ENCODE results near the gene HTR1D. TPM values are rescaled to one million over a fixed set of nuclear protein-coding genes. Genes with fewer than 3 reads are reported as not detected.
"Not testable (repeated sequence)": the region's sequence is repeated elsewhere in the genome, so short reads cannot be mapped to it uniquely, and the experiment has no call there.

HTR1D gene
- total RNA-seq, 1 experiment from 2014 or later: 3.1 TPM

GRCh38 chr1:23208527-23208926 lies 8.8 kb downstream of the HTR1D start:
- Mint-ChIP-seq H3K4me3 (no peak overlapping the region), H3K36me3 (ENCODE audit: insufficient read depth in 1 of 3, low read depth in 3 of 3) (peaks cover 1 to 8% (median 2%) of the 10 kb centered on the region in 3 experiments; a peak in 5 of 7 replicates)
- TF ChIP-seq, protein P1, sequence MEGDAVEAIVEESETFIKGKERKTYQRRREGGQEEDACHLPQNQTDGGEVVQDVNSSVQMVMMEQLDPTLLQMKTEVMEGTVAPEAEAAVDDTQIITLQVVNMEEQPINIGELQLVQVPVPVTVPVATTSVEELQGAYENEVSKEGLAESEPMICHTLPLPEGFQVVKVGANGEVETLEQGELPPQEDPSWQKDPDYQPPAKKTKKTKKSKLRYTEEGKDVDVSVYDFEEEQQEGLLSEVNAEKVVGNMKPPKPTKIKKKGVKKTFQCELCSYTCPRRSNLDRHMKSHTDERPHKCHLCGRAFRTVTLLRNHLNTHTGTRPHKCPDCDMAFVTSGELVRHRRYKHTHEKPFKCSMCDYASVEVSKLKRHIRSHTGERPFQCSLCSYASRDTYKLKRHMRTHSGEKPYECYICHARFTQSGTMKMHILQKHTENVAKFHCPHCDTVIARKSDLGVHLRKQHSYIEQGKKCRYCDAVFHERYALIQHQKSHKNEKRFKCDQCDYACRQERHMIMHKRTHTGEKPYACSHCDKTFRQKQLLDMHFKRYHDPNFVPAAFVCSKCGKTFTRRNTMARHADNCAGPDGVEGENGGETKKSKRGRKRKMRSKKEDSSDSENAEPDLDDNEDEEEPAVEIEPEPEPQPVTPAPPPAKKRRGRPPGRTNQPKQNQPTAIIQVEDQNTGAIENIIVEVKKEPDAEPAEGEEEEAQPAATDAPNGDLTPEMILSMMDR (conservative IDR thresholded peaks at IDR 0.05): no peak

DNA sequence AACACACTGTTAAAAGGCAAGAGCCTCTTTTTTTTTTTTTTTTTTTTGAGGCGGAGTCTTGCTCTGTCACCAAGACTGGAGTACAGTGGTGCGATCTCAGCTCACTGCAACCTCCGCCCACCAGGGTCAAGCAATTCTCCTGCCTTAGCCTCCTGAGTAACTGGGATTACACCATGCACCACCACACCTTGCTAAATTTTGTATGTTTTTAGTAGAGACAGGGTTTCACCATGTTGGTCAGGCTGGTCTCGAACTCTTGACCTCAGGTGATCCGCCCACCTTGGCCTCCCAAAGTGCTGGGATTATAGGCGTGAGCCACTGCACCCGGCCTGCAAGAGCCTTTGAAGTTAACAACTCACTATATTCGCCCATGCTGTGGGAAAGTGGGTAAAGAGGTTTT lies 9.6 kb downstream of the HTR1D start:
- not testable (repeated sequence) for H2BK120ac ChIP-seq (ENCODE audit: low read depth, low read length, poor library complexity, severe bottlenecking); H3K27me3 ChIP-seq (ENCODE audit: insufficient read depth, low read length); H2BK20ac ChIP-seq (ENCODE audit: low read depth, low read length, poor library complexity, severe bottlenecking); H2AK5ac ChIP-seq (ENCODE audit: insufficient read length, low read length); H3K56ac ChIP-seq (ENCODE audit: insufficient read length, low read depth, low read length); H3K14ac ChIP-seq (ENCODE audit: insufficient read depth, low read length); H4K91ac ChIP-seq (ENCODE audit: insufficient read length, low read depth, low read length); H3K18ac ChIP-seq (ENCODE audit: insufficient read length, low read depth, low read length); H2BK12ac ChIP-seq (ENCODE audit: insufficient read length, low read depth, low read length); H3K36me3 Mint-ChIP-seq (ENCODE audit: insufficient read depth in 1 of 3, low read depth in 3 of 3); H3K27ac Mint-ChIP-seq; H3K4me2 ChIP-seq (ENCODE audit: insufficient read depth, insufficient read length, low read length); H4K8ac ChIP-seq (replicated peaks; ENCODE audit: insufficient read length, low read depth, low read length); H3K4me3 Mint-ChIP-seq; H3K9me3 ChIP-seq (ENCODE audit: control insufficient read depth, low read depth, low read length); H3K4ac ChIP-seq (ENCODE audit: low read depth, low read length); H3K23me2 ChIP-seq (ENCODE audit: insufficient read length, low read depth, low read length, poor library complexity, severe bottlenecking); H3K9ac ChIP-seq (ENCODE audit: extremely low read depth, insufficient read length, low read length); H3K23ac ChIP-seq (ENCODE audit: insufficient read length, low read depth, low read length); H2BK15ac ChIP-seq (ENCODE audit: low read depth, low read length); H3K9me3 Mint-ChIP-seq; H3K4me1 ChIP-seq (ENCODE audit: insufficient read depth, low read length); H2AFZ ChIP-seq (ENCODE audit: low read length); H3T11ph ChIP-seq (ENCODE audit: low read length); H3K79me2 ChIP-seq (ENCODE audit: insufficient read depth, low read length); H3K27ac ChIP-seq (ENCODE audit: insufficient read length, low read depth, low read length); DNase-seq; H2BK5ac ChIP-seq (ENCODE audit: insufficient read length, low read length); H3K79me1 ChIP-seq (ENCODE audit: insufficient read depth, low read depth, low read length, poor library complexity, severe bottlenecking); H3K27me3 Mint-ChIP-seq (ENCODE audit: low read depth); H4K20me1 ChIP-seq (ENCODE audit: control insufficient read depth, insufficient read depth, insufficient read length); H4K5ac ChIP-seq (ENCODE audit: insufficient read length, low read depth, low read length)
- no CpG with 5 or more reads among the region's 8 CpGs for WGBS (ENCODE audit: extremely low coverage, insufficient read length, low lambda C conversion rate)
- H3K4me1 Mint-ChIP-seq: peaks cover 0 to 13% of the 10 kb centered on the region in 2 experiments; a peak in 2 of 4 replicates

More at GRCh38 chr1:23208527-23208926, 8.8 kb downstream of the HTR1D start:
- Histone ChIP-seq H2BK12ac (ENCODE audit: insufficient read length, low read depth, low read length) (no peak overlapping the region), H3K4me1 (ENCODE audit: insufficient read depth, low read length) (no peaks in the 10 kb centered on the region), H3K18ac (ENCODE audit: insufficient read length, low read depth, low read length) (no peak overlapping the region), H4K5ac (ENCODE audit: insufficient read length, low read depth, low read length) (no peak overlapping the region), H2AK5ac (ENCODE audit: insufficient read length, low read length) (no peak overlapping the region), H2BK15ac (ENCODE audit: low read depth, low read length) (no peak overlapping the region), H3K27me3 (ENCODE audit: insufficient read depth, low read length) (no peaks in the 10 kb centered on the region), H2BK5ac (ENCODE audit: insufficient read length, low read length) (no peak overlapping the region), H3K9ac (ENCODE audit: extremely low read depth, insufficient read length, low read length) (no peak overlapping the region), H4K91ac (ENCODE audit: insufficient read length, low read depth, low read length) (no peak overlapping the region), H2AFZ (ENCODE audit: low read length) (no peak overlapping the region), H3K79me1 (ENCODE audit: insufficient read depth, low read depth, low read length, poor library complexity, severe bottlenecking) (no peaks in the 10 kb centered on the region), H3K56ac (ENCODE audit: insufficient read length, low read depth, low read length) (no peak overlapping the region), H4K8ac (replicated peaks; ENCODE audit: insufficient read length, low read depth, low read length) (no peak overlapping the region), H3K23me2 (ENCODE audit: insufficient read length, low read depth, low read length, poor library complexity, severe bottlenecking) (no peaks in the 10 kb centered on the region), H3K9me3 (ENCODE audit: control insufficient read depth, low read depth, low read length) (no peaks in the 10 kb centered on the region), H2BK120ac (ENCODE audit: low read depth, low read length, poor library complexity, severe bottlenecking) (no peak overlapping the region), H3T11ph (ENCODE audit: low read length) (no peak overlapping the region), H3K23ac (ENCODE audit: insufficient read length, low read depth, low read length) (no peak overlapping the region), H4K20me1 (ENCODE audit: control insufficient read depth, insufficient read depth, insufficient read length) (no peaks in the 10 kb centered on the region), H3K4ac (ENCODE audit: low read depth, low read length) (no peak overlapping the region), H3K4me2 (ENCODE audit: insufficient read depth, insufficient read length, low read length) (no peak overlapping the region), H3K79me2 (ENCODE audit: insufficient read depth, low read length) (no peaks in the 10 kb centered on the region), H3K27ac (ENCODE audit: insufficient read length, low read depth, low read length) (no peak overlapping the region), H2BK20ac (ENCODE audit: low read depth, low read length, poor library complexity, severe bottlenecking) (no peak overlapping the region), H3K14ac (ENCODE audit: insufficient read depth, low read length) (no peak overlapping the region)
- H3K27ac Mint-ChIP-seq: no peak overlapping the region
- peaks cover 2% of the 10 kb centered on the region; the same call in 1 of the 2 replicates for H3K27me3 Mint-ChIP-seq (ENCODE audit: low read depth)
- WGBS (ENCODE audit: extremely low coverage, insufficient read length, low lambda C conversion rate): no CpG with 5 or more reads among the region's 2 CpGs
- no peak for DNase-seq
- H3K4me1 Mint-ChIP-seq: peaks cover 0 to 13% of the 10 kb centered on the region in 2 experiments; a peak in 2 of 4 replicates
- no peaks in the 10 kb centered on the region; a peak in 1 of 5 replicates for H3K9me3 Mint-ChIP-seq

All from H9 (cell line).